GM18873 (cell line): ENCODE data around the gene LMO3.
"Not testable (repeated sequence)": the region's sequence is repeated elsewhere in the genome, so short reads cannot be mapped to it uniquely, and the experiment has no call there.

Experiments
- ATAC-seq: cut with Tn5 transposase; IDR thresholded peaks from one replicate; pipeline ENCODE4 v1.9.1; 2021; ENCODE audit warnings: mild to moderate bottlenecking, moderate library complexity, moderate number of reproducible peaks; ENCODE audit not compliant: unreplicated experiment, low FRiP score

LMO3 gene

DNA sequence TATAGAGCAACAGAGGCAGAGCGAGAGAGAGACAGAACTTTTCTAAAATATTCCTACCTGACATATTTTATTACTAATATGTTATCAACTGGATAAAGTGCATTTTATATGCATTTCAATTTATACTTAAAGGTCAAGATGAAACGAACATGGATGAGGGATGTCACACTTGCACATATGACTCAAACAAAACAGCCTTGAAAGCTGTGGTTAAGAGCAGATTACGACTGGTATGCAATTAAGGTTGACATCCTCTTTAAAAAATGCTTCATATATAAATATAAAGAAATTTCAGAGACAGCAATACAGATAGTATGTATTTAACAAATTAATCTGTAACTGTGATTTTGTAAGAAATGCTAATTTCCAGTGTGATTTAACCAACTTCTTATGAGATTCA, 52.5 kb downstream of the LMO3 start:
- no peak for ATAC-seq

DNA sequence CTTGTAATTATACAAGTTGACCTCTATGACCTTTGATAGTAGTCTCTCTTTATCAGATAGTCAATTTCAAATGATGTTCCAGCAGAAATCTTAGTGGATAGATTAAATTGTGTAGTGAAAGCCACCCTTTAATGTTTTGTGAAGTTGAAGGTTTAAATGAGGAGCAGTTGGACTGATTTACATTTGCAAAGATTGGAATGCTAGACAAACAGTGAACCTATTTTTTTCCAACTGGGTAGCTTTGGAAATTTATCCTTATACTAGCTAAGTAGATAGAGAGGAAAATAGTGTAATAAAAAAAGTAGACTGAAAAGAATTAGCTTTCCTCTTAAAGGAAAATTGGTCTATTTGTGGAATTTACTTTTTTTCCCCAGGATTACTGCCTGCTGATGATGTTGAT, 53.7 kb downstream of the LMO3 start:
- no peak for ATAC-seq

DNA sequence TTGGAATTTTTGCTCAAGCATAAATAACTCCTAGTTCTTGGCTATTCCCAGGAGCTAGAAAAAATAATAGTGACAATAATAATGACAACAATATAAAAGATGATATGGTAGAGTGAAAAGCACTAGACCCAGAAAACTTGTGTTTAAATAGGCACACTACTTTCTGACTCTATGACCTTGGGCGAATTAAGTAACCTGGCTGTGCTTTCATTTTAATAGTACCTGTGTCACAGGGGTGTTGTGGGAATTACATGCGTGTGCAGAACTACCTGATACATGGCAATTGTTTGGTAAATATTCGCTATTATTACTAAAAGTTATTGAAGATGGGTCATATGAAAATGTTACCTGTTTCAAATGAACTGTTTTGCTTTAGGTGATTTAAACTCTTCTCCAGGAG, 60.1 kb downstream of the LMO3 start:
- ATAC-seq: no peak

DNA sequence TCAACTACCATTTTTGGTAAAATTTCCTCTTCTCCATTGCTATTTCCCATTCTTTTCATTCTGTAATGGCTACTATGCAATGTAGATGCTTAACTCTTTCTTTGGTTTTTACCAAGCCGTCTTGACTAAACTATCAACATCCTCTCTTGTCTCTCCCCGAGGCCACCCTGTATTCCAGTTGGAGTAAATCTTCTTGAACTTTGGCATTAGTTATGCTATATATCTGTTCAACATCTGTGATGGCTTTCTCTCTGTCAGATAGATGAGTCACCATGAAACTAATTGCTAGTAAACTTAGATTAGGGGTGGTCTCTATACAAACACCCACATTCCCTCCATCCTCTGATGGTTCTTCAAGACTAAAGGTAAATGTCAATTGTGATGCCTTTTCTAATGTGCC, 63.4 kb downstream of the LMO3 start:
- no peak for ATAC-seq

DNA sequence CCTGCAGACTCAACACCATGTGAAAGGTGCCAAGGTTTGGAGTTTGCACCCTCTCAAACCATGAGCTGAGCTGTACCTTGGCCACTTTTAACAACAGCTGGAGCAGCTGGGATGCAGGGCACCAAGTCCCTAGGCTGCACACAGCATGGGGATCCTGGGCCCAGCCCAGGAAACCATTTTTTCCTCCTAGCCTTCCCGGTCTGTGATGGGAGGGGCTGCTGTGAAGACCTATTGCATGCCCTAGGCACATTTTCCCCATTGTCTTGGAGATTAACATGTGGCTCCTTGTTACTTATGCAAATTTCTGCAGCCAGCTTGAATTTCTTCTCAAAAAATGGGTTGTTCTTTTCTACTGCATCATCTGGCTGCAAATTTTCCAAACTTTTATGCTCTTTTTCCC, 68.3 kb downstream of the LMO3 start:
- ATAC-seq: not testable (repeated sequence)

DNA sequence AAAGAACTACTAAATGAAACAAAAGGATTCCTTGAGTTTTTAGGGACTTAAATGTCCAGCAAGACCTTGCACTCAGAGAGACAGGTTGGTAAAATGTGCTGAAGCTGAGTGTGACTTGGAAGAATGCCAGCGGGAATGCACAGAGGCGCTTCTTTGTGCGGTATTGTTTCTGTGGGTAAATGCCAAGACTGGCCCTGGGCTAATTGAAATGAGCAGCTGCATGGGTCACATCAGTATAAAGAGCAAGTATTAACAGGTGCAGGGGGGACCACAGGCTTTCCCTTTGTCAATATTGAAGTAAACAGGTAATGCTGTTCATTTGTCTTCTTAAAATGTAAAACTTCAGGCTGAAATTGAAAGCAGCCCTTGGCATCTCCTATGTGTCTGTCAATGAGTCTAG, 74.3 kb downstream of the LMO3 start:
- no peak for ATAC-seq

DNA sequence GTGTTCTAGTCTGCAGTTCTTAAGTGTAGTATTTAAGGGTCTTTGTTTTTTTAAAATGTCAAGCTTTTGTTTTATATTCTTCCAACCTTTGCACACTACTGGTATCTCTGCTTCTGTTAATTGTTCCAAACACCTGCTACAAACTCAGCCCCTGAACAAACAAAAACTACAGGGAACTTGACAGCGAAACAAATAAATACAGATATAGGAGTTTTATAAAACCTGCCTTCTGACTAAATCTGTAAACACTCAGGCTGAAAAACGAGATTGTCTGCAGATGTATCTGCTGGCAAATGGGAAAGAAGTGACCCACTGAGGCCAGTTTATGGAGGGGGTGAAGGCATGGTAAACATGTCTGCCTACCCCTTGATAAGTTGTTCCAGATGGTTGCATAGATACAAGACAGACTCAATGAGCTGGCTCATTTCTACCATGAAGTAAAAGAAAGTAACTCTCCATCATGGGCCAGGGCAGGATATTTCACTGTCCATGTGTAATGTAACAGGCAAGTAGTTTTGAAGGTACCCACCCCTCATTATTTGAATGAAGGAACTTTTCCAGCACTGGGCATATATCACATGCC, 75.6 kb downstream of the LMO3 start:
- ATAC-seq: no peak

DNA sequence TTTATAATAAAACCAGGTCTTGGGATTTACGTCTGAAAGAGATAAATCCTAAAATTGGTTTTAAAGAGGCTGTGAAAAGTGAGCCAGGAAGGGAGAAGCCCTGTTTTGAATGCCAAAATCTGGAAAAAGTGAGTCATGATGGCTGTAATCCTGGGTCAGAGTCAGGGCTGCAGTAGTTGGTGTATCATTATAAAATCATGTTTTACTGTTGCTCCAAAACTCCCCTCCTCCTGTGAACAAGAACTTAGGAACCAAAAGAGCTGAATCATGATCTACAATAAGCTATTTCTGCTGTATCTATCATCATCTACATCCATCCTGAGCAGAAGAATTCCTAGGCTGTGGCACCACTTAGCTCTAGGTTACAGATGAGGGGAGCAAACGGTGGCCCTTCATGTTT, 79.3 kb downstream of the LMO3 start:
- ATAC-seq: no peak

DNA sequence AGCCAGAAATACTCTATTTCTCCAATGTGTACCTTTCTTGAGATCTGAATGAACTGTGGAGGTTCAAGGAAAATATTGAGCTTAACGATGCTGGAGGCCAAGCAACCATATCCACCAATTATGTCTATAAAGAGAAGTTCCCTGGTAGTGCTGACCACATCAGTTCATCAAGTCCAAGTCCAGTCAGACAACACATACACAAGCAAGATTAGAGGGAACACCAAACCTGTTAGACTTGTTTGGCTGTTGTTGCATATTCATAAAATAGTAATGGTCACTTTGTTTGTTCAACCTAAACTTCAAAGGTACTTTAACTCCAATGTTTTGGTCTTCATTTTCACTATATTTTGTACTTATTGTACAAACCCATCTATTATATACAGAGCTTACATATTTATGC, 81.6 kb downstream of the LMO3 start:
- no peak for ATAC-seq

DNA sequence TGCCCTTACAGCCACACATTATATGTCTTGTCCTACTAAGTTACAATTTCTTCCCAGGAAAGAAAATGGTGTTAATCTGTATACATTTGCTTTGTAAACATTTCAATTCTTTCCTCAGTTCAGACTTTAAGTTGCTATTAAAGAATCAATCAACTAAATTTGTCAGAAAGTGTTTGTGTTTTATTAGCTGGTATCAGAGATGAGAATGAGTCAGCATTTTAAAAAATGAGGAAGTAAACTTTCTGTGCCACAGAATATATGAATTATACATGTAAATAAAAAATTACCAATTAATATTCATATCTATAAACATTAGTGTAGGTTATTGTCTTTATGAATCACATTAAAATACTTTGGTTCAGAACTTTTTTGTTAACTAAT, 82.0 kb downstream of the LMO3 start:
- ATAC-seq: no peak

DNA sequence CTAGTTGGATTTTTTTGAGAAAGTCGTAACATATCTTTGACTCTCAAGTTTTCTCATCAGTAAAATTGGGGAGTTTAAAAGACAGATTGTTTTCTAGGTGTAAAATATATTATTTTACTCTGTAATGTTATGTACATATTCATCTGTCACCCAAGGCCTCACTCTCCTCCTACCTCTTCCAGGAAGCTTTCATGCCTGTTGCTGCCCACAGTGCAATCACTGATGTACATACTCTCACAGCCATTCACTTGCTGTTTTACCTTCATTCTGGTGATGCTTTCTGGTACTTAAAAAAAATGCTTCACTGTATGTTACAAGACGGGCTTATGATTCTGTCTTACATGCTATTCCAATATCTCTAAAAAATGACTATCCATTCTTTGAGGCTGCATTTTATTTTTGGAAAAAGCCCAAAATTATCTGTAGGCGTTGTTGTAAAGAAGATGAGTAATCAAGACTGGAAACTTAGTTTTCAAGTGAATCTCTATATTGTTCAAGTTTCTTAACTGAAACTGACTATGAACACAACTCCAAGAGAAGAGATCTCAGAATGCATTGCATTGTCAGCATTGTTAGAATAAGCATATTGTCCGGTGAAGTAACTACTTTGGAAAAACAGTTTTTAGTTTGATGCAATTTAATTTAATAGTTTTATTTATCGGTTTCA, 82.5 kb downstream of the LMO3 start:
- ATAC-seq: no peak

DNA sequence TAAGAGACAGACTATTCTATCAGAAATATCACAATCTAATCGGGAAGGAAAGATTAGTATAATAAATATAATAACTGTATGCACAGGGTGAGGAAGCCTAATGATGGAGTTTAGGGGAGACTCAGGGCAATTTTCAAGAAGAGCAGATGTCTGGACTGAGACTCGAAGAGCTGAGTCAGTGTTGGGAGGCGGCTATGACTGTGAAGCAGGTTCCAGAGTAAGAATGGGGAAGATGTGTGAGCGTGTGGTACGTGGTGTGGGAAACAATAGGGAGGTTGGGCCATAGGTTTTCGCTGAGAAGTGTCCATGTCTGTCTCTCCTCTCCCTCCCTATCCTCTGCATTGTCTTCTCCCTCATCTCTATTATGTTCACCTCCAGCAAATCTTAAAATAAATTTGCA, 85.6 kb downstream of the LMO3 start:
- ATAC-seq: no peak

DNA sequence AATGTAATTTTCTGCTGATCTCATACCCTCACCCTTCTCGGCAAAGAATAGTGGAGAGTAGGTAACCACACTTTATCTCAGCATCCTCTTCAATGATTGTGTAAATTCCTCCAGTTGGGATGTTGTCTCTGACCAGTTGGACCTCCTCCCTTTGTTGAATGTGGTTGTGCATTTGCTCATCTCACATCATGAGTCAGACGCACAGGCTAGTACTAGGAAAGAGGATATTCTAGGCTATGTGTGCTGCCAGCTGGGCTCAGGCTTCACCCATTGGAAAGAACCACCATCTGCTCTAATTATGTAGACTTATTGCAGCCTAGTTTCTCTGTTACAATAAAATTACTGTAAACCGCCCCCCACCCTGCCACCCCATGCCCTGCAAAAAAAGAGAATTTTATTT, 90.3 kb downstream of the LMO3 start:
- ATAC-seq: no peak

DNA sequence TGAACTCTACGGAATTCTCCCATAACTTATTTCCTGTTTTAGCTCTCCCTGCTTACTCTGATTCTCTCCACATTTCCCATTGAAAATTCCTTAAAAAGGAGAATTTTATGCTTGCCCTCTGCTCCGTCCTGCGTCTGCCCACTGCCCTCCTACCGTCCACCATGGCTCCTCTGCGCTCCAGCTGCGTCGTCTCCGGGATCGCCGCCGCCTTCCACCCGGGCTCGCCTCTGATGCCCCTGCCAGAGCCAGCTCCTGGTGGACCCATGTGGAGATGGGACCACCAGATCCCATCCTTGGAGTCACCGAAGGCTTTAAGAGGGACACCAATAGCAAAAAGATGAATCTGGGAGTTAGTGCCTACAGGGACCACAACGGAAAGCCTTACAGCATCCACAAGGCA, 92.7 kb downstream of the LMO3 start:
- ATAC-seq: no peak

DNA sequence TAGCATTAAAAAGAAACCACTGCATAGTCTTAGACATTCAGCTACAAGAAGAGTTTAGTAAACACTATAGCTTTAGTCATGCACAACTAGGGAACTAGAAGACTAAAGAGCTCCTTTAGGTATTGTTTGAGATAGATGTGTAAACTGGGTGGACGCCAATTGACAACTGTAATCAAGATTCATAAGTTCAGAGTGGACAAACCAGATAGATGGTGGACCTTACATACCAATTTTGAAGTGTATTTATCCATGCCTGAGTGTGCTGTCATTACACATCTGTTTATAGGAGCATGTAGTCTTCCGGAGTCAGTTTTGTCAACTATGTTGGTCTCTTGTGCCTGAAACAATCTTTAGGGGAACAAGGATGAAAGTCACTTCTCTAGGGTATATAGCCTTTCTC, 96.6 kb downstream of the LMO3 start:
- ATAC-seq: no peak

DNA sequence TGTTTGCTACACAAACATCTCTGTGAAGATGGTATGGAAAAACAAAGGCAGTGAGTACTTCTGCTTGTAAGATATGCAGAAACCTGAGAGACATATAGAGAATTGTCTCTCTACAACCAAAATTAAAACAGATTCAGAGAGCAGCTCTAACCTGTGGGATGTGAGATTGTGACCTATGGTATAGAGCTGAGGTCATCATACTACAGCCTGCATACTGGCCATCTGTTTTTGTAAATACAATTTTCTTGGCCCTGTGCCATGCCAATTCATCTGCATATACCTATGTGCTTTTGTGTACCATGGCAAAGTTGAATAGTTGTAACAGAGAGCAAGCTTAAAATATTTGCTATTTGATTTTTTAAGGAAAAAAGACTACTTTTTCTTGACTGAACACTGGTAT, 99.6 kb downstream of the LMO3 start:
- no peak for ATAC-seq

DNA sequence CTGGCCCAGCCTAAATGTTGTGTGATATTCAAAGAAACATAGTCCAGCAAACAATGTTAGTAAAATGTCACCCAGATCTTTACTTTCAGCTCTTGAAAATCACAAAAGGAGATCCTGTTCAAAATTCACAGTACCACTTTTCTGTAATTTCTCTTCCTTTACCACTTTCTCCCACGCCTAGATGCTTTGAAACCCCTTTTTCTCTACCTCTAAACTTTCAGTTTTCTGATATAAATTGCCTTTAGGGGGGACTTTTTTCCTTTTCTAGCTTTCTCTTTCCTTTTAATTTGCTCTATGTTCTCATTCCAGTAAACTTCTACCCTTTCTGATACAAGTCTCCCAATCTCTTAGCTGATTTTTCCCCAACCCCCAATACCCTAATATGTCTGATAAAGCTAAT, 101.8 kb downstream of the LMO3 start:
- no peak for ATAC-seq

DNA sequence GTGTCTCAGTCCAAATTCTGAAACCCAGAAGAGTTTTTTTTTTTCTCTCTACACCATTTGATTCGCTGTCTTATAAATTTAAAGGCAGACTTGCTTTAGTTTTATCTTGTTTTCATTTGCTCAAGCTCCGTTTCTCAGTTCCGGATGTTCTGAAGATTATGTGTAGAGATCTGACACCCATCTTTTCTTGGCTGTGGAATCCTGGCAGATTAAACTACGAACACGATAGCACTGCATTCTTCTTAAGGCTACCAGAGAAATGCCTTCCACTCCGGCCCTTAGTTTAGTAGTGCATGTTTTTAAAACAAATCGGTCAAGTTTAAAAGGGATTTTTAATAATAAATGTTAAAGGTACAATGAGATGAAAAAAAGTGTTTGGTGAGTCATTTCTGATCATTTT, 106.4 kb downstream of the LMO3 start:
- ATAC-seq: no peak
